WTC11 (cell line): Measurements from ENCODE around the gene RPL41. TPM values are rescaled to one million over a fixed set of nuclear protein-coding genes. Genes with fewer than 3 reads are reported as not detected.
A peak's percentile ranks its signal among the peaks of the same experiment; 100 is the strongest.

Source experiments
- ATAC-seq: fragments of 200-7000 bp; cut with Tn5 transposase; 2 replicates; pipeline ENCODE4 v1.10.0; 2021; ENCODE audit warnings: mild to moderate bottlenecking, moderate library complexity
- CTCF ChIA-PET: fragments of 300-600 bp; sonication (Branson Sonifier 250); formaldehyde crosslinking; loops from one replicate; lab custom pipeline; 2021; ENCODE audit warnings: antibody characterized with exemption; lab: Charles Lee
- POLR2A ChIA-PET: fragments of 350-600 bp; sonication (Branson Sonifier 250); formaldehyde crosslinking; loops from one replicate; lab custom pipeline; 2021; ENCODE audit warnings: antibody characterized with exemption; lab: Charles Lee
- DNase-seq: peaks from one replicate; pipeline ENCODE4 v3.0.0; 2021; ENCODE audit warnings: low spot score
- H3K27ac Mint-ChIP-seq: 2 replicates; pipeline ENCODE4 v1.8.0; 2021; ENCODE audit warnings: mixed read lengths
- H3K27me3 Mint-ChIP-seq: 2 replicates; pipeline ENCODE4 v1.8.0; 2021; ENCODE audit warnings: low read depth, mild to moderate bottlenecking, moderate library complexity, mixed read lengths
- H3K36me3 Mint-ChIP-seq: 2 replicates; pipeline ENCODE4 v1.8.0; 2021; ENCODE audit warnings: mixed read lengths
- H3K4me1 Mint-ChIP-seq: 2 replicates; pipeline ENCODE4 v1.8.0; 2022; ENCODE audit warnings: mixed read lengths
- H3K4me3 Mint-ChIP-seq: 2 replicates; pipeline ENCODE4 v1.8.0; 2021; ENCODE audit warnings: mild to moderate bottlenecking, moderate library complexity, mixed read lengths
- H3K9me3 Mint-ChIP-seq: 2 replicates; pipeline ENCODE4 v1.8.0; 2021; ENCODE audit warnings: mixed read lengths
- ATF1 ChIP-seq: sonication (generic); formaldehyde crosslinking; IDR thresholded peaks from 2 replicates; pipeline ENCODE4 v1.8.1; 2023; ENCODE audit warnings: mild to moderate bottlenecking, moderate library complexity, missing genetic modification reagents
- E2F1 ChIP-seq: sonication (generic); formaldehyde crosslinking; IDR thresholded peaks from 2 replicates; pipeline ENCODE4 v1.8.0; 2022; ENCODE audit warnings: mild to moderate bottlenecking, missing genetic modification reagents
- FOXP1 ChIP-seq: sonication (generic); formaldehyde crosslinking; IDR thresholded peaks from 2 replicates; pipeline ENCODE4 v1.8.0; 2022; ENCODE audit warnings: missing genetic modification reagents, mild to moderate bottlenecking, moderate library complexity, borderline replicate concordance
- GABPB1 ChIP-seq: sonication (generic); formaldehyde crosslinking; IDR thresholded peaks from 2 replicates; pipeline ENCODE4 v1.8.1; 2023; ENCODE audit warnings: mild to moderate bottlenecking, missing genetic modification reagents
- IRF1 ChIP-seq: sonication (generic); formaldehyde crosslinking; IDR thresholded peaks from 2 replicates; pipeline ENCODE4 v1.8.0; 2023; ENCODE audit warnings: missing genetic modification reagents
- IRF2 ChIP-seq: sonication (generic); formaldehyde crosslinking; IDR thresholded peaks from 2 replicates; pipeline ENCODE4 v1.8.0; 2022; ENCODE audit warnings: low read depth, missing genetic modification reagents, borderline replicate concordance
- JAZF1 ChIP-seq: fragments of 250-450 bp; sonication (Bioruptor Pico); IDR thresholded peaks from 2 replicates; pipeline ENCODE4 v1.9.0; 2021; ENCODE audit warnings: moderate library complexity, mild to moderate bottlenecking, inconsistent platforms
- JUN ChIP-seq: sonication (generic); formaldehyde crosslinking; IDR thresholded peaks from 2 replicates; pipeline ENCODE4 v1.8.0; 2023; ENCODE audit warnings: mild to moderate bottlenecking, missing genetic modification reagents
- MXD4 ChIP-seq: fragments of 250-450 bp; sonication (Bioruptor Pico); IDR thresholded peaks from 2 replicates; pipeline ENCODE4 v1.8.0; 2021; ENCODE audit warnings: mild to moderate bottlenecking, moderate library complexity, borderline replicate concordance
- NFE2L1 ChIP-seq: sonication (generic); formaldehyde crosslinking; IDR thresholded peaks from 2 replicates; pipeline ENCODE4 v1.8.1; 2023; ENCODE audit warnings: missing genetic modification reagents
- NR3C1 ChIP-seq: sonication (generic); formaldehyde crosslinking; conservative IDR thresholded peaks from 2 replicates; pipeline ENCODE4 v1.8.1; 2023; ENCODE audit warnings: low read depth, mild to moderate bottlenecking, missing genetic modification reagents
- PRDM15 ChIP-seq: sonication (generic); formaldehyde crosslinking; IDR thresholded peaks from 2 replicates; pipeline ENCODE4 v1.8.0; 2022; ENCODE audit warnings: missing genetic modification reagents
- PRRX2 ChIP-seq: fragments of 250-450 bp; sonication (Bioruptor Pico); IDR thresholded peaks from 2 replicates; pipeline ENCODE4 v1.8.0; 2021; ENCODE audit warnings: mild to moderate bottlenecking
- RELA ChIP-seq: sonication (generic); formaldehyde crosslinking; IDR thresholded peaks from 2 replicates; pipeline ENCODE4 v1.8.1; 2022; ENCODE audit warnings: missing genetic modification reagents, mild to moderate bottlenecking, borderline replicate concordance
- STAT6 ChIP-seq: sonication (generic); formaldehyde crosslinking; conservative IDR thresholded peaks from 2 replicates; pipeline ENCODE4 v1.8.1; 2023; ENCODE audit warnings: mild to moderate bottlenecking, low read depth, missing genetic modification reagents, moderate library complexity
- TEAD4 ChIP-seq: sonication (generic); formaldehyde crosslinking; IDR thresholded peaks from 2 replicates; pipeline ENCODE4 v1.8.0; 2022; ENCODE audit warnings: mild to moderate bottlenecking, missing genetic modification reagents
- USF1 ChIP-seq: sonication (generic); formaldehyde crosslinking; IDR thresholded peaks from 2 replicates; pipeline ENCODE4 v1.8.0; 2022; ENCODE audit warnings: mild to moderate bottlenecking, missing genetic modification reagents
- ZBTB43 ChIP-seq: sonication (generic); formaldehyde crosslinking; IDR thresholded peaks from 2 replicates; pipeline ENCODE4 v1.8.1; 2023; ENCODE audit warnings: mild to moderate bottlenecking, missing genetic modification reagents
- ZMAT4 ChIP-seq: fragments of 250-450 bp; sonication (Bioruptor Pico); IDR thresholded peaks from 2 replicates; pipeline ENCODE4 v1.9.0; 2021; ENCODE audit warnings: mild to moderate bottlenecking
- ZNF219 ChIP-seq: sonication (generic); formaldehyde crosslinking; IDR thresholded peaks from 2 replicates; pipeline ENCODE4 v1.8.0; 2023; ENCODE audit warnings: missing genetic modification reagents, mild to moderate bottlenecking, borderline replicate concordance
- ZNF416 ChIP-seq: fragments of 250-450 bp; sonication (Bioruptor Pico); IDR thresholded peaks from 2 replicates; pipeline ENCODE4 v1.9.0; 2021; ENCODE audit warnings: mild to moderate bottlenecking, inconsistent platforms
- ZNF423 ChIP-seq: fragments of 250-450 bp; sonication (Bioruptor Pico); IDR thresholded peaks from 2 replicates; pipeline ENCODE4 v2.1.2; 2022; ENCODE audit warnings: mild to moderate bottlenecking, moderate library complexity
- ZNF671 ChIP-seq: fragments of 250-450 bp; sonication (Bioruptor Pico); IDR thresholded peaks from 2 replicates; pipeline ENCODE4 v1.8.0; 2021; ENCODE audit warnings: mild to moderate bottlenecking
- total RNA-seq: library from RNA; stranded (reverse); gene quantifications from 3 replicates; pipeline ENCODE4 v1.2.3, GENCODE V29; 2021

Gene RPL41
- total RNA-seq, 1 experiment from 2014 or later = 4,004 TPM

GRCh38 chr12:56116267-56117081 is at the start of gene RPL41 (continued):
- no peak for TF ChIP-seq PRDM15 (CRISPR knock-in tag)
- peak; percentile 66; the same call in 1 of the 2 replicates for TF ChIP-seq JUN
- TF ChIP-seq ZNF219 (CRISPR knock-in tag) = no peak
- TF ChIP-seq MXD4 (CRISPR knock-in tag) = no peak
- TF ChIP-seq GABPB1 (CRISPR knock-in tag) = peak; percentile 77
- TF ChIP-seq E2F1 = 0 out of 2 replicates have a peak, but pooled peaks have one; percentile 31
- TF ChIP-seq PRRX2 = peak; percentile 91
- 0 out of 2 replicates have a peak, but pooled peaks have one; percentile 31 for TF ChIP-seq FOXP1 (CRISPR knock-in tag)
- no peak for TF ChIP-seq NR3C1 (CRISPR knock-in tag)

- ATAC-seq (no peak), DNase-seq (no peak)
- ChIA-PET POLR2A (no interaction called here), CTCF (interaction anchor here (1.5 kb wide), 1 partner anchor 14 kb away, joined by 3 read pairs; no protein-coding TSS in a partner anchor)
- no peaks in the 10 kb centered on the region for H3K36me3 Mint-ChIP-seq
- H3K27me3 Mint-ChIP-seq = no peaks in the 10 kb centered on the region
- no peaks in the 10 kb centered on the region for H3K9me3 Mint-ChIP-seq
- H3K4me1 Mint-ChIP-seq = no peaks in the 10 kb centered on the region
- H3K27ac Mint-ChIP-seq = no peak overlapping the region
- no peak overlapping the region for H3K4me3 Mint-ChIP-seq
- TF ChIP-seq TEAD4 (CRISPR knock-in tag) (no peak), PRRX2 (no peak), STAT6 (CRISPR knock-in tag) (no peak), USF1 (CRISPR knock-in tag) (no peak), ZNF416 (CRISPR knock-in tag) (no peak)
Measured at GRCh38 chr12:56071648-56072047, 44.8 kb upstream of the RPL41 start.

GRCh38 chr12:56074396-56074795 is 42.0 kb upstream of the RPL41 start:
- Mint-ChIP-seq H3K9me3 (no peaks in the 10 kb centered on the region), H3K4me1 (peaks cover 7% of the 10 kb centered on the region), H3K27me3 (no peaks in the 10 kb centered on the region), H3K27ac (no peak overlapping the region), H3K36me3 (no peaks in the 10 kb centered on the region), H3K4me3 (no peak overlapping the region)
- ATAC-seq (no peak), DNase-seq (no peak)
- ChIA-PET POLR2A (no interaction called here), CTCF (interaction anchor here (0.6 kb wide), 1 partner anchor 560 kb away, joined by 3 read pairs; no protein-coding TSS in a partner anchor)
- TF ChIP-seq IRF1 (CRISPR knock-in tag) (no peak), ZNF423 (CRISPR knock-in tag) (no peak), ZNF671 (CRISPR knock-in tag) (no peak), ZBTB43 (CRISPR knock-in tag) (no peak), JAZF1 (CRISPR knock-in tag) (no peak), ZMAT4 (CRISPR knock-in tag) (no peak), NFE2L1 (CRISPR knock-in tag) (no peak), RELA (CRISPR knock-in tag) (no peak), ATF1 (CRISPR knock-in tag) (no peak), IRF2 (CRISPR knock-in tag) (no peak), GABPB1 (CRISPR knock-in tag) (no peak), ZNF416 (CRISPR knock-in tag) (no peak)
